Suprapubic skin (tissue), 4 donors: ENCODE results near the gene CHRD. TPM values are rescaled to one million over a fixed set of nuclear protein-coding genes. Genes with fewer than 3 reads are reported as not detected.

Experiments used
- DNase-seq, 2 donors: peaks; one replicate each; pipeline ENCODE4 v3.0.0-alpha.2; 2019; ENCODE audit warnings: low spot score in 2 of 2
- H3K27ac ChIP-seq: fragments of 200-600 bp; sonication (generic); one replicate; pipeline ENCODE4 v1.5.1; 2019
- H3K27me3 ChIP-seq: fragments of 200-600 bp; sonication (generic); one replicate; pipeline ENCODE4 v1.5.1; 2019
- H3K36me3 ChIP-seq: fragments of 200-600 bp; sonication (generic); one replicate; pipeline ENCODE4 v1.5.1; 2019
- H3K4me1 ChIP-seq: fragments of 200-600 bp; sonication (generic); one replicate; pipeline ENCODE4 v1.5.1; 2019
- H3K4me3 ChIP-seq: fragments of 200-600 bp; sonication (generic); one replicate; pipeline ENCODE4 v1.5.1; 2019; ENCODE audit warnings: mild to moderate bottlenecking
- H3K9me3 ChIP-seq: fragments of 200-600 bp; sonication (generic); one replicate; pipeline ENCODE4 v1.5.1; 2019
- CTCF ChIP-seq, 2 donors: fragments of 200-600 bp in 1 of 2; fragments of 450-650 bp in 1 of 2; sonication (generic) in 1 of 2; IDR thresholded peaks; one replicate each; pipeline ENCODE4 v1.5.1; 2016 to 2019; ENCODE audit warnings: antibody characterized with exemption in 2 of 2, mild to moderate bottlenecking in 1 of 2, moderate library complexity in 1 of 2
- EP300 ChIP-seq: sonication (generic); formaldehyde crosslinking; IDR thresholded peaks from one replicate; pipeline ENCODE4 v1.6.1; 2017; ENCODE audit warnings: antibody characterized with exemption
- POLR2A ChIP-seq, 2 donors: fragments of 450-650 bp; IDR thresholded peaks; one replicate each; pipeline ENCODE4 v1.6.1; 2017; ENCODE audit warnings: antibody characterized with exemption in 2 of 2, mild to moderate bottlenecking in 2 of 2, moderate library complexity in 2 of 2
- POLR2AphosphoS5 ChIP-seq, 3 donors: sonication (generic); formaldehyde crosslinking; IDR thresholded peaks; one replicate each; pipeline ENCODE4 v1.6.1; 2017; ENCODE audit warnings: antibody characterized with exemption in 3 of 3
- WGBS: methylation state at CpG from one replicate; pipeline ENCODE4 v1.1.5; 2018; 5-methylcytosine and 5-hydroxymethylcytosine counted together
- total RNA-seq, 4 donors: library from RNA; depleted of rRNA; stranded (reverse); fragments of >200 nt; gene quantifications; one replicate each; pipeline ENCODE4 v1.1.0, GENCODE V29; 2016

Gene CHRD
- total RNA-seq, 4 donors from 2014 or later: 1.1 to 10.1 (median 4.2) TPM

- H3K4me1 ChIP-seq: no peaks in the 10 kb centered on the region
- H3K36me3 ChIP-seq: peaks cover 6% of the 10 kb centered on the region
- TF ChIP-seq CTCF (IDR thresholded peaks at IDR 0.05): no peak
- no peak for TF ChIP-seq POLR2AphosphoS5 (IDR thresholded peaks at IDR 0.05)
- no peak for TF ChIP-seq POLR2A (IDR thresholded peaks at IDR 0.05)
- no peak for TF ChIP-seq EP300
- 85% methylated on average over 8 of the region's 8 CpGs for WGBS
- no peak overlapping the region for H3K27ac ChIP-seq
- H3K4me3 ChIP-seq: no peak overlapping the region
- H3K27me3 ChIP-seq: peaks cover 11% of the 10 kb centered on the region
- H3K9me3 ChIP-seq: no peaks in the 10 kb centered on the region
- DNase-seq: no peak
These were observed 8.5 kb downstream of the CHRD start for GRCh38 chr3:184388164-184388935.

- H3K4me3 ChIP-seq: no peak overlapping the region
- H3K27ac ChIP-seq: no peak overlapping the region
- TF ChIP-seq CTCF (IDR thresholded peaks at IDR 0.05) (no peak), POLR2A (IDR thresholded peaks at IDR 0.05) (no peak), EP300 (no peak), POLR2AphosphoS5 (IDR thresholded peaks at IDR 0.05) (no peak)
- H3K9me3 ChIP-seq: no peaks in the 10 kb centered on the region
- no peak for DNase-seq
- H3K27me3 ChIP-seq: peaks cover 11% of the 10 kb centered on the region
- no peaks in the 10 kb centered on the region for H3K4me1 ChIP-seq
- H3K36me3 ChIP-seq: peaks cover 6% of the 10 kb centered on the region
- 91% methylated on average over 6 of the region's 8 CpGs for WGBS
These were observed 9.0 kb downstream of the CHRD start for GRCh38 chr3:184388936-184389230.

- peaks cover 11% of the 10 kb centered on the region for H3K27me3 ChIP-seq
- H3K4me1 ChIP-seq: no peaks in the 10 kb centered on the region
- TF ChIP-seq POLR2A (IDR thresholded peaks at IDR 0.05): no peak
- TF ChIP-seq POLR2AphosphoS5 (IDR thresholded peaks at IDR 0.05): no peak
- TF ChIP-seq CTCF (IDR thresholded peaks at IDR 0.05): no peak
- no peak for TF ChIP-seq EP300
- 75% methylated on average over 5 of the region's 5 CpGs for WGBS
- no peak overlapping the region for H3K4me3 ChIP-seq
- H3K27ac ChIP-seq: no peak overlapping the region
- H3K9me3 ChIP-seq: no peaks in the 10 kb centered on the region
- DNase-seq: no peak
- peaks cover 6% of the 10 kb centered on the region for H3K36me3 ChIP-seq
These were observed 9.5 kb downstream of the CHRD start for GRCh38 chr3:184389384-184389783.

GRCh38 chr3:184389935-184390528, 10.2 kb downstream of the CHRD start:
- WGBS: 93% methylated on average over 5 of the region's 5 CpGs
- Histone ChIP-seq H3K27me3 (peaks cover 11% of the 10 kb centered on the region), H3K27ac (no peak overlapping the region), H3K4me1 (no peaks in the 10 kb centered on the region), H3K9me3 (no peaks in the 10 kb centered on the region), H3K4me3 (no peak overlapping the region), H3K36me3 (peaks cover 3% of the 10 kb centered on the region)
- no peak for DNase-seq
- no peak for TF ChIP-seq POLR2AphosphoS5 (IDR thresholded peaks at IDR 0.05)
- TF ChIP-seq CTCF (IDR thresholded peaks at IDR 0.05): no peak
- no peak for TF ChIP-seq POLR2A (IDR thresholded peaks at IDR 0.05)
- TF ChIP-seq EP300: no peak

GRCh38 chr3:184391266-184391665, 11.4 kb downstream of the CHRD start:
- WGBS: 80% methylated on average over 3 of the region's 3 CpGs
- Histone ChIP-seq H3K4me3 (no peak overlapping the region), H3K27ac (no peak overlapping the region)

More at GRCh38 chr3:184391266-184391665, 11.4 kb downstream of the CHRD start:
- H3K36me3 ChIP-seq: peaks cover 3% of the 10 kb centered on the region
- no peak for DNase-seq
- TF ChIP-seq POLR2A (IDR thresholded peaks at IDR 0.05): no peak
- no peak for TF ChIP-seq EP300
- no peak for TF ChIP-seq CTCF (IDR thresholded peaks at IDR 0.05)
- no peak for TF ChIP-seq POLR2AphosphoS5 (IDR thresholded peaks at IDR 0.05)
- no peaks in the 10 kb centered on the region for H3K9me3 ChIP-seq
- no peaks in the 10 kb centered on the region for H3K4me1 ChIP-seq
- peaks cover 6% of the 10 kb centered on the region for H3K27me3 ChIP-seq
